ENCODE data around the gene STN1. TPM values are rescaled to one million over a fixed set of nuclear protein-coding genes. Genes with fewer than 3 reads are reported as not detected.

The STN1 gene
- total and polyA plus RNA-seq, 7 donors, result 15.3 to 22.7 (median 18.3) TPM

DNA sequence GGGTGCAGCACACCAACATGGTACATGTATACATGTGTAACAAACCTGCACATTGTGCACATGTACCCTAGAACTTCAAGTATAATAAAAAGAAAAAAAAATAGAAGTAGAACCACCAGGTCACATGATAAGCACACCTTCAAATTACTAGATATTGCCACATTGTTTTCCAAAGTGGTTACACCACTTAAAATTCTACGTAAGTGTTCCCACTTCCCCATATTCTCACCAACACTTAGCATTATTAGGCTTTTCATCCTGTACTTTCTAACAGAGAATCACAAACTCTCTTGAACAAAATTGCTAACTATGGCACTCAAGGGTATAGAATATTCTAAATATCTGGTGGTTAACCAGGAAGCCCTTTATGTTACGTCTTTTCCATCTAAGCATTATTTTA lies 85.2 kb downstream of the STN1 start:
- WGBS, 3 donors, result 95 to 100% (median 98%) methylated on average over 2 of the region's 2 CpGs
- DNase-seq (no peak), ATAC-seq (no peak)
- no peak for TF ChIP-seq CTCF (IDR thresholded peaks at IDR 0.05)
- H3K27me3 ChIP-seq (ENCODE audit: insufficient read depth in 3 of 3, low read length in 2 of 3), result no peaks in the 10 kb centered on the region
- intact Hi-C loops (cut with DNase I), result no loop called here
- H3K36me3 ChIP-seq (ENCODE audit: insufficient read depth in 1 of 2, low read depth in 1 of 2), result no peaks in the 10 kb centered on the region
- no peak overlapping the region for H3K4me3 ChIP-seq
- no peaks in the 10 kb centered on the region for H3K9me3 ChIP-seq
- H3K4me1 ChIP-seq, result peaks cover 50% of the 10 kb centered on the region
- peak overlapping the region; percentile 69 for H3K27ac ChIP-seq

Other genes with a start within 250 kb of the STN1 start
- gene SH3PXD2A, start 62.6 kb downstream of the STN1 start, total RNA-seq, result 10 to 100 TPM; 10.6 to 57.7 (median 31.4) TPM
- 1 to 10 TPM; 3.0 to 5.9 (median 4.1) TPM for gene SH3PXD2A, start 62.6 kb downstream of the STN1 start, polyA plus RNA-seq
- 10 to 100 TPM; 36.6 to 48.6 (median 41.0) TPM for gene SLK, start 49.0 kb upstream of the STN1 start, total RNA-seq
- gene SLK, start 49.0 kb upstream of the STN1 start, polyA plus RNA-seq, result 10 to 100 TPM; 15.5 to 35.7 (median 22.6) TPM
- gene COL17A1, start 167.7 kb upstream of the STN1 start, total RNA-seq, result under 1 TPM in 1 of 4 donors, not detected in 3; 0.10 TPM
- gene COL17A1, start 167.7 kb upstream of the STN1 start, polyA plus RNA-seq, result under 1 TPM; 0.01 to 0.18 (median 0.01) TPM
- 1 to 10 TPM; 3.5 to 5.6 (median 3.9) TPM for gene SFR1, start 204.0 kb upstream of the STN1 start, total RNA-seq
- 1 to 10 TPM; 4.1 to 9.6 (median 5.5) TPM for gene SFR1, start 204.0 kb upstream of the STN1 start, polyA plus RNA-seq